ENCODE results near the gene COL23A1.

COL23A1 gene

DNA sequence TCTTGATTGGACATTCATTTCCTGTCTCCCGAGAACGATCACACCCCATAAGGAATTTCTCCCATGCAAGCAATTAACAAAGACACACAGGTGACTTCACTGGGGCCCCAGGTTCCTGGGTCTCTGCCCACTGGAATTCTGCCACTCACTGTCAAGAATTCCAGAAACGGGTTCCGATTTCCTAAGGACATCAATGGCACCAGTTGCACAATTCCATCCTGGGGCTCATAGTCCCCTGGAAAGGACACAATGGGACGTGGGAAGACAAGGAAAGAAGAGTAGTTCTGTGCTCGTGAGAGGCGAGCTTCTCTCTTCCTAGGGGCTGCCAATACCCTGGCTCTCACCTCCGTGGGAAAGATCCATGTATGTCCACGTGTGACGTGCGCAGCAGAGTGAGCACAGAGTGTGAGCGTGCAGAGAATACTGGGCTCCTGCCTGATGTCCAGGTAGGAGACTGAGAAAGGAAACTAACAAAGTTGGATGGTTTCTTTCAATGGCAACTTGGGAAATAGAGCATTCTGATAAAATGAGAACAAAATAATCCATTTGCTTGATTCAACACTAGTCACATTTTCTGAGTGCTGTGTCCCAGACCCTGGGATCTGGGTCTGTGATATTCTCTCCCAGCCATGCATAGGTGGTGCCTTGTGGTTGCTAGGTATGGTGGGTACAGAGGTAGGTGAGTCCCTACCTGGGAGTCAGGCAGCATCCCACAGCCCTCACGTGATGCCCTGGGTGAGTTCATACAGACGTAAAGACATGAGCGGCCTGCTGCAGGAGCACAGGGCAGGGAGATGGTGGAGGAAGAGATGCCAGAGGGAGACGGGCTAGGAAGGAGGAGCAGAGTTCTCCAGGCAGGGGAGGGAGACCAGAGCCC, 159.8 kb downstream of the COL23A1 start:
- H3K4me2 ChIP-seq (ENCODE audit: low read length) = no peak overlapping the region
- no peaks in the 10 kb centered on the region for H3K79me2 ChIP-seq (ENCODE audit: low read length)
- peaks cover 6% of the 10 kb centered on the region; the same call in 1 of the 2 replicates for H3K27me3 ChIP-seq (ENCODE audit: low read depth, low read length)
- H3K4me1 ChIP-seq (ENCODE audit: low read length) = no peaks in the 10 kb centered on the region
- no peak for TF ChIP-seq EZH2phosphoT487 (IDR thresholded peaks at IDR 0.05; ENCODE audit: low read depth)
- TF ChIP-seq, protein P1, sequence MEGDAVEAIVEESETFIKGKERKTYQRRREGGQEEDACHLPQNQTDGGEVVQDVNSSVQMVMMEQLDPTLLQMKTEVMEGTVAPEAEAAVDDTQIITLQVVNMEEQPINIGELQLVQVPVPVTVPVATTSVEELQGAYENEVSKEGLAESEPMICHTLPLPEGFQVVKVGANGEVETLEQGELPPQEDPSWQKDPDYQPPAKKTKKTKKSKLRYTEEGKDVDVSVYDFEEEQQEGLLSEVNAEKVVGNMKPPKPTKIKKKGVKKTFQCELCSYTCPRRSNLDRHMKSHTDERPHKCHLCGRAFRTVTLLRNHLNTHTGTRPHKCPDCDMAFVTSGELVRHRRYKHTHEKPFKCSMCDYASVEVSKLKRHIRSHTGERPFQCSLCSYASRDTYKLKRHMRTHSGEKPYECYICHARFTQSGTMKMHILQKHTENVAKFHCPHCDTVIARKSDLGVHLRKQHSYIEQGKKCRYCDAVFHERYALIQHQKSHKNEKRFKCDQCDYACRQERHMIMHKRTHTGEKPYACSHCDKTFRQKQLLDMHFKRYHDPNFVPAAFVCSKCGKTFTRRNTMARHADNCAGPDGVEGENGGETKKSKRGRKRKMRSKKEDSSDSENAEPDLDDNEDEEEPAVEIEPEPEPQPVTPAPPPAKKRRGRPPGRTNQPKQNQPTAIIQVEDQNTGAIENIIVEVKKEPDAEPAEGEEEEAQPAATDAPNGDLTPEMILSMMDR (IDR thresholded peaks at IDR 0.05; ENCODE audit: low read depth, low read length) = no peak
- H3K36me3 ChIP-seq (replicated peaks; ENCODE audit: low read depth, low read length) = no peaks in the 10 kb centered on the region
- no peak overlapping the region for H3K4me3 ChIP-seq (ENCODE audit: low read length)
- no peaks in the 10 kb centered on the region for H4K20me1 ChIP-seq (ENCODE audit: insufficient read depth, low read length)
- H3K9me3 ChIP-seq (ENCODE audit: insufficient read depth, low read length) = no peaks in the 10 kb centered on the region
- no peak overlapping the region for H2AFZ ChIP-seq (ENCODE audit: low read depth, low read length)
- no peak overlapping the region for H3K9ac ChIP-seq (ENCODE audit: low read length)
- H3K27ac ChIP-seq (ENCODE audit: low read length) = no peak overlapping the region

DNA sequence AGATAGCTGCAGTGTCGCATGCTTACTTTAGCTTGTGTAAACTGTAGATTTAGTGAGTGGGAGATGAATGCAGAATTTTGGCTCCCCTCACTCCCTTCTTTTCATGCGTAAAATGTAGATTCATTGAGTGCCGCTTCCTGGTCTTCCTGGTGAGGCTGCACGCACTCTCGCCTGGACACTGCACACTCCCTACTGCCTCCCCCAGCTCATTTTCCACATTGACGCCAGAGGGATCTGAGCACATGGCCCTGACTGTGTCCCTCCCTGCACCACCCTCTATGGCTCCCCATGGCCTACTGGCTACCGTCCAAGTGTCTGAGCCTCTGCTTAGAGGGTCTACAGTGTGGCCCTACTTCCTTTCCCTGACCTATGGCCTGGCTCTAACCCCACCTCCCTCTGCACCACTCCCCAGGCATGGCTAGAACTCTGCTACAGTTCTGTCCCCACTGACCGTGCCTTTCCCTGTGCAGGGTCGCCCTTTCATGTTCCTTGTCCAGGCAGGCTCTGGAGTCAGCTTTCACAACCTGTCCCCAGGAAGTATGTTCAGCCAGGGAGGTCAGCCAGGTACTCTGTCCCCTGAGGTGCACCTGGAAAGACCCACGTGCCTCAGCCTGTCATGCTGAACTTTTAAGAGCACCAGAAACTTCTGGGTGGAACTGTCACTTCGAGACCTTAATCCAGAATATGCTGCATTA, 160.6 kb downstream of the COL23A1 start:
- Histone ChIP-seq H3K4me3 (ENCODE audit: low read length) (no peak overlapping the region), H3K27me3 (ENCODE audit: low read depth, low read length) (peaks cover 6% of the 10 kb centered on the region; the same call in 1 of the 2 replicates), H3K79me2 (ENCODE audit: low read length) (no peaks in the 10 kb centered on the region), H3K9ac (ENCODE audit: low read length) (no peak overlapping the region), H3K27ac (ENCODE audit: low read length) (no peak overlapping the region), H4K20me1 (ENCODE audit: insufficient read depth, low read length) (no peaks in the 10 kb centered on the region), H2AFZ (ENCODE audit: low read depth, low read length) (no peak overlapping the region), H3K36me3 (replicated peaks; ENCODE audit: low read depth, low read length) (no peaks in the 10 kb centered on the region), H3K4me2 (ENCODE audit: low read length) (no peak overlapping the region), H3K4me1 (ENCODE audit: low read length) (no peaks in the 10 kb centered on the region), H3K9me3 (ENCODE audit: insufficient read depth, low read length) (no peaks in the 10 kb centered on the region)
- no peak for TF ChIP-seq EZH2phosphoT487 (IDR thresholded peaks at IDR 0.05; ENCODE audit: low read depth)
- TF ChIP-seq, protein P1 (IDR thresholded peaks at IDR 0.05; ENCODE audit: low read depth, low read length) = no peak

DNA sequence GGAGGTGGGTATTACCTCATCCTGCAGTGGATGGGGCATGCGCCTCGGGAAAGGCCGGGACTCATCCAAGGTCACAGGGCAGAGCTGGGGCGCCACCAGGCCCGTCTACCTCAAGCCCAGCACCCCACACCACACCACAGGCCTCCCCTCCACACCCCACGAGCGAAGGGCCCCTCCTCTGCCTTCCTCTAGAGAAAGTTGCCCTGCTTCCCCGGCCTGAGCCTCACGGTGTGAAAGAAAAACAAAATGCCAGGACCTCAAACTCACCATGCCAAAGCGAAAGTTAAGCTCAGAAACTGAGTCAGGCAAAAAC, 161.1 kb downstream of the COL23A1 start:
- peaks cover 6% of the 10 kb centered on the region; the same call in 1 of the 2 replicates for H3K27me3 ChIP-seq (ENCODE audit: low read depth, low read length)
- no peak overlapping the region for H3K27ac ChIP-seq (ENCODE audit: low read length)
- H3K9ac ChIP-seq (ENCODE audit: low read length) = no peak overlapping the region

More for the DNA sequence above, 161.1 kb downstream of the COL23A1 start:
- H3K79me2 ChIP-seq (ENCODE audit: low read length) = no peaks in the 10 kb centered on the region
- no peaks in the 10 kb centered on the region for H3K9me3 ChIP-seq (ENCODE audit: insufficient read depth, low read length)
- H4K20me1 ChIP-seq (ENCODE audit: insufficient read depth, low read length) = no peaks in the 10 kb centered on the region
- no peak overlapping the region for H2AFZ ChIP-seq (ENCODE audit: low read depth, low read length)
- no peak for TF ChIP-seq EZH2phosphoT487 (IDR thresholded peaks at IDR 0.05; ENCODE audit: low read depth)
- TF ChIP-seq, protein P1 (IDR thresholded peaks at IDR 0.05; ENCODE audit: low read depth, low read length) = no peak
- no peak overlapping the region for H3K4me2 ChIP-seq (ENCODE audit: low read length)
- H3K4me1 ChIP-seq (ENCODE audit: low read length) = no peaks in the 10 kb centered on the region
- H3K36me3 ChIP-seq (replicated peaks; ENCODE audit: low read depth, low read length) = no peaks in the 10 kb centered on the region
- no peak overlapping the region for H3K4me3 ChIP-seq (ENCODE audit: low read length)

Data from OCI-LY3 (cell line).